ENCODE data around the gene DEPDC5. TPM values are rescaled to one million over a fixed set of nuclear protein-coding genes. Genes with fewer than 3 reads are reported as not detected.

Gene DEPDC5
- total RNA-seq, 1 experiment from 2014 or later: 28.1 TPM

GRCh38 chr22:31748490-31748889 is 5.3 kb upstream of the DEPDC5 start:
- ChIA-PET POLR2A (ENCODE audit: unreplicated experiment) (interaction anchor here (0.6 kb wide), 1 partner anchor 27 kb away, joined by 4 read pairs; no protein-coding TSS in a partner anchor), CTCF (no interaction called here)
- peak overlapping the region; percentile 86 for H3K4me3 ChIP-seq
- H2AFZ ChIP-seq: no peak overlapping the region
- peaks cover 34% of the 10 kb centered on the region for H3K4me1 ChIP-seq (replicated peaks; ENCODE audit: insufficient read depth)
- H3K79me2 ChIP-seq (ENCODE audit: low read depth): peaks cover 55% of the 10 kb centered on the region
- intact Hi-C loops (cut with micrococcal nuclease; ENCODE audit: unreplicated experiment): no loop called here
- H4K20me1 ChIP-seq (ENCODE audit: insufficient read depth): no peaks in the 10 kb centered on the region
- no peaks in the 10 kb centered on the region for H3K9me3 ChIP-seq (ENCODE audit: insufficient read depth, low read depth)
- no peaks in the 10 kb centered on the region for H3K27me3 ChIP-seq (ENCODE audit: insufficient read depth, low read depth)
- peak overlapping the region; percentile 84 for H3K4me2 ChIP-seq
- no peaks in the 10 kb centered on the region for H3K9me2 ChIP-seq (ENCODE audit: insufficient read depth)
- H3F3A ChIP-seq (ENCODE audit: insufficient read depth, low read depth): peaks cover 18% of the 10 kb centered on the region
- peaks cover 4% of the 10 kb centered on the region; the same call in 1 of the 2 replicates for H3K36me3 ChIP-seq (ENCODE audit: low read depth)
- TF ChIP-seq EZH2 (IDR thresholded peaks at IDR 0.05; ENCODE audit: low read depth) (no peak), CTCF (conservative IDR thresholded peaks at IDR 0.05) (no peak)
- DNase-seq: no peak
- BruUV-seq (replicated peaks): no TSS peak
- no peak overlapping the region for H3K27ac ChIP-seq

- ChIA-PET POLR2A (ENCODE audit: unreplicated experiment) (no interaction called here), CTCF (no interaction called here)
- H3K4me3 ChIP-seq: peak within 1 kb of the TSS; percentile 86
- TF ChIP-seq CTCF (conservative IDR thresholded peaks at IDR 0.05): no peak
- TF ChIP-seq EZH2 (IDR thresholded peaks at IDR 0.05; ENCODE audit: low read depth): no peak
- peak within 1 kb of the TSS; percentile 87 for H3K4me2 ChIP-seq
- peak within 1 kb of the TSS; percentile 79 for H2AFZ ChIP-seq
- H3K79me2 ChIP-seq (ENCODE audit: low read depth): peaks cover 51% of the 10 kb centered on the region
- no TSS peak for BruUV-seq (replicated peaks)
- intact Hi-C loops (cut with micrococcal nuclease; ENCODE audit: unreplicated experiment): loop anchor here (1.0 to 5.0 kb wide), 4 partner anchors 51 to 253 kb away; partner anchors contain the start of gene SFI1
- no peaks in the 10 kb centered on the region for H4K20me1 ChIP-seq (ENCODE audit: insufficient read depth)
- peaks cover 41% of the 10 kb centered on the region for H3K4me1 ChIP-seq (replicated peaks; ENCODE audit: insufficient read depth)
- no peaks in the 10 kb centered on the region for H3K9me2 ChIP-seq (ENCODE audit: insufficient read depth)
- peak; percentile 87 to 98 for DNase-seq
- H3F3A ChIP-seq (ENCODE audit: insufficient read depth, low read depth): peaks cover 24% of the 10 kb centered on the region
- no peaks in the 10 kb centered on the region for H3K9me3 ChIP-seq (ENCODE audit: insufficient read depth, low read depth)
- peaks cover 4% of the 10 kb centered on the region; the same call in 1 of the 2 replicates for H3K36me3 ChIP-seq (ENCODE audit: low read depth)
- H3K27me3 ChIP-seq (ENCODE audit: insufficient read depth, low read depth): no peaks in the 10 kb centered on the region
- H3K27ac ChIP-seq: peak within 1 kb of the TSS; percentile 73
Observed at GRCh38 chr22:31749636-31750364, 4.0 kb upstream of the DEPDC5 start, which contains the start of gene PRR14L. TSS of gene PRR14L (minus strand) at chr22:31750132. CDS start at chr22:31738860, 11,272 bp downstream.

GRCh38 chr22:31750365-31751284 is 3.2 kb upstream of the DEPDC5 start:
- CTCF ChIA-PET: interaction anchor here (1.2 kb wide), 1 partner anchor 220 kb away, joined by 8 read pairs; no protein-coding TSS in a partner anchor
- Histone ChIP-seq H2AFZ (peak overlapping the region; percentile 79), H3K9me2 (ENCODE audit: insufficient read depth) (no peaks in the 10 kb centered on the region), H3K4me2 (peak overlapping the region; percentile 87), H3K27ac (peak overlapping the region; percentile 73; the same call in 1 of the 2 replicates), H4K20me1 (ENCODE audit: insufficient read depth) (no peaks in the 10 kb centered on the region), H3K4me3 (peak overlapping the region; percentile 86; the same call in 1 of the 2 replicates), H3K9me3 (ENCODE audit: insufficient read depth, low read depth) (no peaks in the 10 kb centered on the region), H3K79me2 (ENCODE audit: low read depth) (peaks cover 56% of the 10 kb centered on the region), H3K36me3 (ENCODE audit: low read depth) (peaks cover 4% of the 10 kb centered on the region; the same call in 1 of the 2 replicates), H3K27me3 (ENCODE audit: insufficient read depth, low read depth) (no peaks in the 10 kb centered on the region), H3K4me1 (replicated peaks; ENCODE audit: insufficient read depth) (peaks cover 49% of the 10 kb centered on the region), H3F3A (ENCODE audit: insufficient read depth, low read depth) (peaks cover 25% of the 10 kb centered on the region)
- intact Hi-C loops (cut with micrococcal nuclease; ENCODE audit: unreplicated experiment): loop anchor here (1.0 to 5.0 kb wide), 4 partner anchors 50 to 254 kb away; partner anchors contain the start of gene SFI1
- POLR2A ChIA-PET (ENCODE audit: unreplicated experiment): no interaction called here
- BruUV-seq (replicated peaks): no TSS peak
- no peak for TF ChIP-seq CTCF (conservative IDR thresholded peaks at IDR 0.05)
- TF ChIP-seq EZH2 (IDR thresholded peaks at IDR 0.05; ENCODE audit: low read depth): no peak
- no peak for DNase-seq

Measured in PC-9 (cell line).